HG03159 (cell line): Measurements from ENCODE around the gene DTNB.

Experiments used
- ATAC-seq: cut with Tn5 transposase; IDR thresholded peaks from one replicate; pipeline ENCODE4 v1.9.1; 2021; ENCODE audit warnings: mild to moderate bottlenecking, moderate library complexity; ENCODE audit not compliant: unreplicated experiment

DTNB gene

GRCh38 chr2:25400576-25401216 lies 272.7 kb downstream of the DTNB start:
- ATAC-seq: no peak

GRCh38 chr2:25400169-25400568 lies 273.2 kb downstream of the DTNB start:
- ATAC-seq: no peak

GRCh38 chr2:25398534-25398933 lies 274.8 kb downstream of the DTNB start:
- no peak for ATAC-seq

- ATAC-seq: no peak
Observed at GRCh38 chr2:25397777-25398176, 275.6 kb downstream of the DTNB start.

GRCh38 chr2:25389161-25389560 lies 284.2 kb downstream of the DTNB start:
- ATAC-seq: no peak

- ATAC-seq: no peak
Observed at GRCh38 chr2:25388491-25388890, 284.9 kb downstream of the DTNB start.

- ATAC-seq: no peak
Observed at GRCh38 chr2:25387876-25388449, 285.4 kb downstream of the DTNB start.

- ATAC-seq: no peak
Observed at GRCh38 chr2:25386971-25387875, 286.2 kb downstream of the DTNB start.

GRCh38 chr2:25385910-25386309 lies 287.5 kb downstream of the DTNB start:
- ATAC-seq: no peak

- no peak for ATAC-seq
Observed at GRCh38 chr2:25383806-25384205, 289.6 kb downstream of the DTNB start.

- no peak for ATAC-seq
Observed at GRCh38 chr2:25381502-25381901, 291.9 kb downstream of the DTNB start.

GRCh38 chr2:25380586-25381375 lies 292.6 kb downstream of the DTNB start:
- no peak for ATAC-seq

GRCh38 chr2:25380023-25380422 lies 293.4 kb downstream of the DTNB start:
- ATAC-seq: no peak

- no peak for ATAC-seq
Observed at GRCh38 chr2:25379535-25379934, 293.8 kb downstream of the DTNB start.

GRCh38 chr2:25378731-25379490 lies 294.5 kb downstream of the DTNB start:
- ATAC-seq: no peak

GRCh38 chr2:25377822-25378421 lies 295.5 kb downstream of the DTNB start:
- ATAC-seq: no peak

- ATAC-seq: peak; percentile 95
Observed at GRCh38 chr2:25376750-25377621, 296.4 kb downstream of the DTNB start.

GRCh38 chr2:25375989-25376545 lies 297.3 kb downstream of the DTNB start:
- no peak for ATAC-seq
